Measurements from ENCODE around the gene KIAA1755.

KIAA1755 gene

GRCh38 chr20:38277691-38278090, 17.2 kb upstream of the KIAA1755 start:
- Histone ChIP-seq H3K9me3 (ENCODE audit: insufficient read depth, low read length) (no peaks in the 10 kb centered on the region), H3K36me3 (replicated peaks; ENCODE audit: low read depth, low read length) (no peaks in the 10 kb centered on the region), H2AFZ (ENCODE audit: low read depth, low read length) (no peak overlapping the region), H3K27me3 (ENCODE audit: low read depth, low read length) (no peaks in the 10 kb centered on the region), H3K79me2 (ENCODE audit: low read length) (no peaks in the 10 kb centered on the region), H3K27ac (ENCODE audit: low read length) (no peak overlapping the region), H3K9ac (ENCODE audit: low read length) (no peak overlapping the region), H3K4me1 (ENCODE audit: low read length) (no peaks in the 10 kb centered on the region), H3K4me3 (ENCODE audit: low read length) (no peak overlapping the region), H3K4me2 (ENCODE audit: low read length) (no peak overlapping the region), H4K20me1 (ENCODE audit: insufficient read depth, low read length) (no peaks in the 10 kb centered on the region)
- TF ChIP-seq CTCF (IDR thresholded peaks at IDR 0.05; ENCODE audit: low read depth, low read length), result no peak
- no peak for TF ChIP-seq EZH2phosphoT487 (IDR thresholded peaks at IDR 0.05; ENCODE audit: low read depth)

GRCh38 chr20:38277285-38277684, 16.8 kb upstream of the KIAA1755 start:
- Histone ChIP-seq H3K9ac (ENCODE audit: low read length) (no peak overlapping the region), H4K20me1 (ENCODE audit: insufficient read depth, low read length) (no peaks in the 10 kb centered on the region), H3K27ac (ENCODE audit: low read length) (no peak overlapping the region), H3K4me1 (ENCODE audit: low read length) (no peaks in the 10 kb centered on the region), H3K4me2 (ENCODE audit: low read length) (no peak overlapping the region), H3K27me3 (ENCODE audit: low read depth, low read length) (0 out of 2 replicates have a peak, but pooled peaks cover 4% of the 10 kb centered on the region), H2AFZ (ENCODE audit: low read depth, low read length) (no peak overlapping the region), H3K36me3 (replicated peaks; ENCODE audit: low read depth, low read length) (no peaks in the 10 kb centered on the region), H3K4me3 (ENCODE audit: low read length) (no peak overlapping the region), H3K9me3 (ENCODE audit: insufficient read depth, low read length) (no peaks in the 10 kb centered on the region), H3K79me2 (ENCODE audit: low read length) (no peaks in the 10 kb centered on the region)
- TF ChIP-seq CTCF (IDR thresholded peaks at IDR 0.05; ENCODE audit: low read depth, low read length) (no peak), EZH2phosphoT487 (IDR thresholded peaks at IDR 0.05; ENCODE audit: low read depth) (no peak)

DNA sequence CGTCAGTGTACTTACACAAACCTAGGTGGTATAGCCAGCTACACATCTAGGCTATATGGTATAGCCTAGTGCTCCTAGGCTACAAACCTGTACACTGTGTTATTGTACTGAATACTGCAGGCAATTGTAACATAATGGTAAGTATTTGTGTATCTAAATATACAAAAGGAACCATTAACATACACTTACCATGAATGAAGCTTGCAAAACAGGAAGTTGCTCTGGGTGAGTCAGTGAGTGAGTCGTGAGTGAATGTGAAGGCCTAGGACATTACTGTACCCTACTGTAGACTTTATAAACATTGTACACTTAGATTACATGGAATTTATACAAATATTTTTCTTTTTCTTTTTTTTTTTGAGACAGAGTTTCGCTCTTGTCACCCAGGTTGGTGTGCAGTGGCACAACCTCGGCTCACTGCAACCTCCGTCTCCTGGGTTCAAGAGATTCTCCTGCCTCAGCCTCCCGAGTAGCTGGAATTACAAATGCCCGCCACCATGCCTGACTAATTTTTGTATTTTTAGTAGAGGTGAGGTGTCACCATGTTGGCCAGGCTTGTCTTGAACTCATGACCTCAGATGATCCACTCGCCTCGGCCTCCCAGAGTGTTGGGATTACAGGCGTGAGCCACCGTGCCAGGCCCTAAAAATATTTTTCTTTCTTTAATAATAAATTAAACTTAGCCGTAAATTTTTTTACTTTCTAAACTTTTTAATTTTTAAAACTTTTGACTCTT, 15.4 kb upstream of the KIAA1755 start:
- Histone ChIP-seq H3K27ac (ENCODE audit: low read length) (no peak overlapping the region), H3K4me1 (ENCODE audit: low read length) (no peaks in the 10 kb centered on the region), H3K9ac (ENCODE audit: low read length) (no peak overlapping the region), H3K9me3 (ENCODE audit: insufficient read depth, low read length) (no peaks in the 10 kb centered on the region), H3K79me2 (ENCODE audit: low read length) (no peaks in the 10 kb centered on the region), H3K27me3 (ENCODE audit: low read depth, low read length) (peaks cover 12% of the 10 kb centered on the region; the same call in 1 of the 2 replicates), H3K4me3 (ENCODE audit: low read length) (no peak overlapping the region), H2AFZ (ENCODE audit: low read depth, low read length) (no peak overlapping the region), H3K36me3 (replicated peaks; ENCODE audit: low read depth, low read length) (no peaks in the 10 kb centered on the region), H4K20me1 (ENCODE audit: insufficient read depth, low read length) (no peaks in the 10 kb centered on the region), H3K4me2 (ENCODE audit: low read length) (no peak overlapping the region)
- TF ChIP-seq EZH2phosphoT487 (IDR thresholded peaks at IDR 0.05; ENCODE audit: low read depth), result no peak
- TF ChIP-seq CTCF (IDR thresholded peaks at IDR 0.05; ENCODE audit: low read depth, low read length), result no peak

GRCh38 chr20:38272961-38273360, 12.4 kb upstream of the KIAA1755 start:
- Histone ChIP-seq H3K4me2 (ENCODE audit: low read length) (no peak overlapping the region), H3K4me1 (ENCODE audit: low read length) (no peaks in the 10 kb centered on the region), H3K9ac (ENCODE audit: low read length) (no peak overlapping the region), H3K4me3 (ENCODE audit: low read length) (no peak overlapping the region), H3K27ac (ENCODE audit: low read length) (no peak overlapping the region), H3K36me3 (replicated peaks; ENCODE audit: low read depth, low read length) (no peaks in the 10 kb centered on the region), H3K27me3 (ENCODE audit: low read depth, low read length) (peaks cover 30% of the 10 kb centered on the region), H3K79me2 (ENCODE audit: low read length) (no peaks in the 10 kb centered on the region), H2AFZ (ENCODE audit: low read depth, low read length) (no peak overlapping the region), H4K20me1 (ENCODE audit: insufficient read depth, low read length) (no peaks in the 10 kb centered on the region), H3K9me3 (ENCODE audit: insufficient read depth, low read length) (no peaks in the 10 kb centered on the region)
- TF ChIP-seq EZH2phosphoT487 (IDR thresholded peaks at IDR 0.05; ENCODE audit: low read depth), result no peak
- TF ChIP-seq CTCF (IDR thresholded peaks at IDR 0.05; ENCODE audit: low read depth, low read length), result no peak
